ENCODE measurements around the gene KIF1B.
A peak's percentile ranks its signal among the peaks of the same experiment; 100 is the strongest.
"Not testable (repeated sequence)": the region's sequence is repeated elsewhere in the genome, so short reads cannot be mapped to it uniquely, and the experiment has no call there.

KIF1B gene

GRCh38 chr1:10425826-10426534 is 215.6 kb downstream of the KIF1B start:
- H3K4me1 ChIP-seq (ENCODE audit: control insufficient read depth in 2 of 2, insufficient read depth in 1 of 2, low read depth in 1 of 2, low read length in 2 of 2); H4K91ac ChIP-seq (ENCODE audit: low read depth, low read length, poor library complexity); H3K14ac ChIP-seq (ENCODE audit: low read length); H3K9ac ChIP-seq (ENCODE audit: low read depth, low read length, poor library complexity); H3K23ac ChIP-seq (ENCODE audit: low read depth, low read length, poor library complexity); H2AK5ac ChIP-seq (ENCODE audit: low read depth, low read length); H2AFZ ChIP-seq (ENCODE audit: low read length); H3K18ac ChIP-seq (ENCODE audit: low read length); H2BK120ac ChIP-seq (ENCODE audit: low read depth, low read length); H3K79me1 ChIP-seq (ENCODE audit: low read depth, low read length); H3K4me2 ChIP-seq (ENCODE audit: insufficient read depth, low read length, poor library complexity, severe bottlenecking); H3K4ac ChIP-seq (ENCODE audit: low read length); H2BK12ac ChIP-seq (ENCODE audit: low read length); H3K27me3 ChIP-seq (ENCODE audit: control insufficient read depth in 3 of 3, insufficient read depth in 3 of 3, low read depth in 1 of 3, low read length in 3 of 3); DNase-seq (ENCODE audit: low spot score); H4K8ac ChIP-seq (ENCODE audit: low read depth, low read length); H2BK15ac ChIP-seq (ENCODE audit: low read length); H3K27ac ChIP-seq (replicated peaks; ENCODE audit: low read length); H3K4me3 ChIP-seq (ENCODE audit: low read length in 2 of 2); H2BK5ac ChIP-seq (ENCODE audit: low read length); H3K9me3 ChIP-seq (replicated peaks in 1 of 2; ENCODE audit: control insufficient read depth in 2 of 2, insufficient read depth in 1 of 2, low read depth in 1 of 2, low read length in 2 of 2): not testable (repeated sequence)
- no CpG with 5 or more reads among the region's 21 CpGs for WGBS, 2 donors (ENCODE audit: extremely low coverage in 2 of 2, insufficient read length in 2 of 2, insufficient replicate concordance in 1 of 2)
- H3K36me3 ChIP-seq (replicated peaks in 1 of 2; ENCODE audit: control insufficient read depth in 2 of 2, insufficient read depth in 2 of 2, low read length in 2 of 2): peaks cover 8 to 22% of the 10 kb centered on the region in 2 donors

DNA sequence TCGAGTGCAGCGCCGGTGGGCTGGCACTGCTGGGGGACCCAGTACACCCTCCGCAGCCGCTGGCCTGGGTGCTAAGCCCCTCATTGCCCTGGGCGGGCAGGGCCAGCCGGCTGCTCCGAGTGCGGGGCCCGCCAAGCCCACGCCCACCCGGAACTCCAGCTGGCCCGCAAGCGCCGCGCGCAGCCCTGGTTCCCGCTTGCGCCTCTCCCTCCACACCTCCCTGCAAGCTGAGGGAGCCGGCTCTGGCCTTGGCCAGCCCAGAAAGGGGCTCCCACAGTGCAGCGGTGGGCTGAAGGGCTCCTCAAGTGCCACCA is 216.1 kb downstream of the KIF1B start:
- H3K23ac ChIP-seq (ENCODE audit: low read depth, low read length, poor library complexity); H3K18ac ChIP-seq (ENCODE audit: low read length); H4K91ac ChIP-seq (ENCODE audit: low read depth, low read length, poor library complexity); H3K9ac ChIP-seq (ENCODE audit: low read depth, low read length, poor library complexity); H2BK5ac ChIP-seq (ENCODE audit: low read length); H3K27ac ChIP-seq (replicated peaks; ENCODE audit: low read length); H3K4ac ChIP-seq (ENCODE audit: low read length); H3K79me1 ChIP-seq (ENCODE audit: low read depth, low read length); H3K14ac ChIP-seq (ENCODE audit: low read length); DNase-seq (ENCODE audit: low spot score); H2AFZ ChIP-seq (ENCODE audit: low read length); H3K4me3 ChIP-seq (ENCODE audit: low read length in 2 of 2); H3K9me3 ChIP-seq (replicated peaks in 1 of 2; ENCODE audit: control insufficient read depth in 2 of 2, insufficient read depth in 1 of 2, low read depth in 1 of 2, low read length in 2 of 2); H3K4me2 ChIP-seq (ENCODE audit: insufficient read depth, low read length, poor library complexity, severe bottlenecking); H2BK120ac ChIP-seq (ENCODE audit: low read depth, low read length); H2AK5ac ChIP-seq (ENCODE audit: low read depth, low read length); H2BK12ac ChIP-seq (ENCODE audit: low read length); H4K8ac ChIP-seq (ENCODE audit: low read depth, low read length); H3K4me1 ChIP-seq (ENCODE audit: control insufficient read depth in 2 of 2, insufficient read depth in 1 of 2, low read depth in 1 of 2, low read length in 2 of 2); H2BK15ac ChIP-seq (ENCODE audit: low read length); H3K27me3 ChIP-seq (ENCODE audit: control insufficient read depth in 3 of 3, insufficient read depth in 3 of 3, low read depth in 1 of 3, low read length in 3 of 3): not testable (repeated sequence)
- no CpG with 5 or more reads among the region's 21 CpGs for WGBS, 2 donors (ENCODE audit: extremely low coverage in 2 of 2, insufficient read length in 2 of 2, insufficient replicate concordance in 1 of 2)
- peaks cover 6 to 17% of the 10 kb centered on the region in 2 donors for H3K36me3 ChIP-seq (replicated peaks in 1 of 2; ENCODE audit: control insufficient read depth in 2 of 2, insufficient read depth in 2 of 2, low read length in 2 of 2)

- Histone ChIP-seq H3K4ac (ENCODE audit: low read length) (no peak overlapping the region), H4K91ac (ENCODE audit: low read depth, low read length, poor library complexity) (no peak overlapping the region), H2BK15ac (ENCODE audit: low read length) (no peak overlapping the region), H3K4me3 (ENCODE audit: low read length in 2 of 2) (no peak overlapping the region), H3K4me1 (ENCODE audit: control insufficient read depth in 2 of 2, insufficient read depth in 1 of 2, low read depth in 1 of 2, low read length in 2 of 2) (peaks cover 8 to 10% of the 10 kb centered on the region in 2 donors), H3K36me3 (replicated peaks in 1 of 2; ENCODE audit: control insufficient read depth in 2 of 2, insufficient read depth in 2 of 2, low read length in 2 of 2) (peaks cover 0 to 18% of the 10 kb centered on the region in 2 donors), H2AFZ (ENCODE audit: low read length) (no peak overlapping the region), H2BK12ac (ENCODE audit: low read length) (no peak overlapping the region), H3K9me3 (replicated peaks in 1 of 2; ENCODE audit: control insufficient read depth in 2 of 2, insufficient read depth in 1 of 2, low read depth in 1 of 2, low read length in 2 of 2) (no peaks in the 10 kb centered on the region), H3K27me3 (ENCODE audit: control insufficient read depth in 3 of 3, insufficient read depth in 3 of 3, low read depth in 1 of 3, low read length in 3 of 3) (no peaks in the 10 kb centered on the region), H2BK120ac (ENCODE audit: low read depth, low read length) (no peak overlapping the region), H2BK5ac (ENCODE audit: low read length) (no peak overlapping the region), H3K79me1 (ENCODE audit: low read depth, low read length) (peaks cover 11% of the 10 kb centered on the region), H3K14ac (ENCODE audit: low read length) (no peak overlapping the region), H2AK5ac (ENCODE audit: low read depth, low read length) (no peak overlapping the region), H3K9ac (ENCODE audit: low read depth, low read length, poor library complexity) (no peak overlapping the region), H3K18ac (ENCODE audit: low read length) (no peak overlapping the region), H3K4me2 (ENCODE audit: insufficient read depth, low read length, poor library complexity, severe bottlenecking) (no peak overlapping the region), H3K27ac (replicated peaks; ENCODE audit: low read length) (no peak overlapping the region), H3K23ac (ENCODE audit: low read depth, low read length, poor library complexity) (no peak overlapping the region), H4K8ac (ENCODE audit: low read depth, low read length) (no peak overlapping the region)
- no peak for DNase-seq (ENCODE audit: low spot score)
- WGBS, 2 donors (ENCODE audit: extremely low coverage in 2 of 2, insufficient read length in 2 of 2, insufficient replicate concordance in 1 of 2): no CpG with 5 or more reads among the region's 5 CpGs
These were observed 218.6 kb downstream of the KIF1B start for GRCh38 chr1:10428984-10429383.

DNA sequence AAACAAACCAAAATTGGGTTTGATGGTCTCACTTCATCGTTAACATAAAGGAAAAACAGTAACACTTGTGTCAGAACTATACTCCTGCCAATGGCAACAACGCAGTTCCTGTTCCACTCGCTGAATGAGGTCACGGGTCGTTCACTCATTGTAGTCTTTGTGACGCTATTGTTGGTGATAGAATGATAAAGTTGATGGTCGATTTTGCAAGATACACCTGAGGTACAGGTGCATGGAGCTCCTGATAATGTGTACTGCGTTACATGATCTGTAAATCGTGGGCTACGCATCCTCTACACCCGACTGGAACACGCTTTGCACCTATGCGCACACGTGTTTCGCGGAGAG is 219.5 kb downstream of the KIF1B start:
- Histone ChIP-seq H3K9me3 (replicated peaks in 1 of 2; ENCODE audit: control insufficient read depth in 2 of 2, insufficient read depth in 1 of 2, low read depth in 1 of 2, low read length in 2 of 2) (no peaks in the 10 kb centered on the region), H3K4ac (ENCODE audit: low read length) (peak overlapping the region; percentile 2), H3K79me1 (ENCODE audit: low read depth, low read length) (peaks cover 11% of the 10 kb centered on the region), H3K27ac (replicated peaks; ENCODE audit: low read length) (no peak overlapping the region), H3K23ac (ENCODE audit: low read depth, low read length, poor library complexity) (peak overlapping the region; percentile 50), H2AFZ (ENCODE audit: low read length) (peak overlapping the region; percentile 97), H3K27me3 (ENCODE audit: control insufficient read depth in 3 of 3, insufficient read depth in 3 of 3, low read depth in 1 of 3, low read length in 3 of 3) (no peaks in the 10 kb centered on the region), H3K9ac (ENCODE audit: low read depth, low read length, poor library complexity) (peak overlapping the region; percentile 85), H3K14ac (ENCODE audit: low read length) (no peak overlapping the region), H2AK5ac (ENCODE audit: low read depth, low read length) (peak overlapping the region; percentile 40), H3K18ac (ENCODE audit: low read length) (peak overlapping the region; percentile 91), H3K4me3 (ENCODE audit: low read length in 2 of 2) (peak overlapping the region; percentile 82 to 93), H3K4me1 (ENCODE audit: control insufficient read depth in 2 of 2, insufficient read depth in 1 of 2, low read depth in 1 of 2, low read length in 2 of 2) (peaks cover 8 to 10% of the 10 kb centered on the region in 2 donors), H4K8ac (ENCODE audit: low read depth, low read length) (no peak overlapping the region), H2BK120ac (ENCODE audit: low read depth, low read length) (no peak overlapping the region), H3K4me2 (ENCODE audit: insufficient read depth, low read length, poor library complexity, severe bottlenecking) (peak overlapping the region; percentile 51), H2BK12ac (ENCODE audit: low read length) (no peak overlapping the region), H3K36me3 (replicated peaks in 1 of 2; ENCODE audit: control insufficient read depth in 2 of 2, insufficient read depth in 2 of 2, low read length in 2 of 2) (peaks cover 0 to 19% of the 10 kb centered on the region in 2 donors), H2BK15ac (ENCODE audit: low read length) (no peak overlapping the region), H4K91ac (ENCODE audit: low read depth, low read length, poor library complexity) (no peak overlapping the region), H2BK5ac (ENCODE audit: low read length) (peak overlapping the region; percentile 32)
- DNase-seq (ENCODE audit: low spot score): no peak
- WGBS, 2 donors (ENCODE audit: extremely low coverage in 2 of 2, insufficient read length in 2 of 2, insufficient replicate concordance in 1 of 2): no CpG with 5 or more reads among the region's 16 CpGs

Measured in neuronal stem cell (in vitro differentiated cells).